Endothelial cell (in vitro differentiated cells): Measurements from ENCODE around the gene RNF26. TPM values are rescaled to one million over a fixed set of nuclear protein-coding genes. Genes with fewer than 3 reads are reported as not detected.

Experiments used
- DNase-seq: peaks from one replicate; pipeline ENCODE4 v3.0.0; 2021; ENCODE audit warnings: low spot score
- H3K27ac Mint-ChIP-seq: one replicate; pipeline ENCODE4 v1.8.0; 2021; ENCODE audit warnings: mixed read lengths, inconsistent platforms; ENCODE audit not compliant: unreplicated experiment
- H3K27me3 Mint-ChIP-seq: one replicate; pipeline ENCODE4 v1.8.0; 2021; ENCODE audit warnings: mild to moderate bottlenecking, moderate library complexity, mixed read lengths, inconsistent platforms; ENCODE audit not compliant: unreplicated experiment
- H3K36me3 Mint-ChIP-seq: one replicate; pipeline ENCODE4 v1.8.0; 2021; ENCODE audit warnings: mild to moderate bottlenecking, low read depth, mixed read lengths, inconsistent platforms; ENCODE audit not compliant: unreplicated experiment
- H3K4me1 Mint-ChIP-seq: one replicate; pipeline ENCODE4 v1.8.0; 2021; ENCODE audit warnings: mild to moderate bottlenecking, mixed read lengths, inconsistent platforms; ENCODE audit not compliant: unreplicated experiment
- H3K4me3 Mint-ChIP-seq: one replicate; pipeline ENCODE4 v1.8.0; 2021; ENCODE audit warnings: mild to moderate bottlenecking, mixed read lengths, inconsistent platforms; ENCODE audit not compliant: unreplicated experiment
- H3K9me3 Mint-ChIP-seq: one replicate; pipeline ENCODE4 v1.8.0; 2021; ENCODE audit warnings: mixed read lengths, inconsistent platforms; ENCODE audit not compliant: unreplicated experiment
- total RNA-seq: library from RNA; stranded (reverse); fragmentation: NEBNext Ultra II Directional; extraction: Animal tissue kit (Norgen Biotek cat#: 25700); gene quantifications from one replicate; pipeline ENCODE4 v1.2.1, GENCODE V29; 2021; ENCODE audit not compliant: unreplicated experiment
- TF ChIP-seq, protein P1 (sequence below): fragments of 200-600 bp; sonication (generic); IDR thresholded peaks from one replicate; pipeline ENCODE4 v1.5.0; 2021; ENCODE audit warnings: antibody characterized with exemption; ENCODE audit not compliant: unreplicated experiment

RNF26 gene
- total RNA-seq, 1 donor from 2014 or later: 31.5 TPM

GRCh38 chr11:119337581-119338317 lies 3.4 kb downstream of the RNF26 start:
- TF ChIP-seq, protein P1, sequence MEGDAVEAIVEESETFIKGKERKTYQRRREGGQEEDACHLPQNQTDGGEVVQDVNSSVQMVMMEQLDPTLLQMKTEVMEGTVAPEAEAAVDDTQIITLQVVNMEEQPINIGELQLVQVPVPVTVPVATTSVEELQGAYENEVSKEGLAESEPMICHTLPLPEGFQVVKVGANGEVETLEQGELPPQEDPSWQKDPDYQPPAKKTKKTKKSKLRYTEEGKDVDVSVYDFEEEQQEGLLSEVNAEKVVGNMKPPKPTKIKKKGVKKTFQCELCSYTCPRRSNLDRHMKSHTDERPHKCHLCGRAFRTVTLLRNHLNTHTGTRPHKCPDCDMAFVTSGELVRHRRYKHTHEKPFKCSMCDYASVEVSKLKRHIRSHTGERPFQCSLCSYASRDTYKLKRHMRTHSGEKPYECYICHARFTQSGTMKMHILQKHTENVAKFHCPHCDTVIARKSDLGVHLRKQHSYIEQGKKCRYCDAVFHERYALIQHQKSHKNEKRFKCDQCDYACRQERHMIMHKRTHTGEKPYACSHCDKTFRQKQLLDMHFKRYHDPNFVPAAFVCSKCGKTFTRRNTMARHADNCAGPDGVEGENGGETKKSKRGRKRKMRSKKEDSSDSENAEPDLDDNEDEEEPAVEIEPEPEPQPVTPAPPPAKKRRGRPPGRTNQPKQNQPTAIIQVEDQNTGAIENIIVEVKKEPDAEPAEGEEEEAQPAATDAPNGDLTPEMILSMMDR: no peak
- no peak overlapping the region for H3K4me3 Mint-ChIP-seq
- H3K36me3 Mint-ChIP-seq: no peaks in the 10 kb centered on the region
- no peaks in the 10 kb centered on the region for H3K9me3 Mint-ChIP-seq
- peaks cover 43% of the 10 kb centered on the region for H3K4me1 Mint-ChIP-seq
- H3K27me3 Mint-ChIP-seq: peaks cover 12% of the 10 kb centered on the region
- no peak overlapping the region for H3K27ac Mint-ChIP-seq
- DNase-seq: no peak

- Mint-ChIP-seq H3K9me3 (no peaks in the 10 kb centered on the region), H3K36me3 (no peaks in the 10 kb centered on the region), H3K4me1 (peaks cover 45% of the 10 kb centered on the region), H3K27ac (no peak overlapping the region), H3K27me3 (peaks cover 17% of the 10 kb centered on the region), H3K4me3 (no peak overlapping the region)
- peak; percentile 83 for DNase-seq
- TF ChIP-seq, protein P1: peak; percentile 89
Measured at GRCh38 chr11:119338318-119338890, 4.1 kb downstream of the RNF26 start.

- peaks cover 48% of the 10 kb centered on the region for H3K4me1 Mint-ChIP-seq
Measured at GRCh38 chr11:119338965-119339588, 4.8 kb downstream of the RNF26 start.

GRCh38 chr11:119339589-119340334 lies 5.4 kb downstream of the RNF26 start:
- TF ChIP-seq, protein P1: peak; percentile 99
- DNase-seq: peak; percentile 80
- Mint-ChIP-seq H3K9me3 (no peaks in the 10 kb centered on the region), H3K36me3 (no peaks in the 10 kb centered on the region), H3K27me3 (peaks cover 21% of the 10 kb centered on the region), H3K27ac (no peak overlapping the region), H3K4me3 (peak overlapping the region; percentile 37), H3K4me1 (peaks cover 46% of the 10 kb centered on the region)

More at GRCh38 chr11:119338965-119339588, 4.8 kb downstream of the RNF26 start:
- TF ChIP-seq, protein P1: no peak
- Mint-ChIP-seq H3K27ac (no peak overlapping the region), H3K9me3 (no peaks in the 10 kb centered on the region), H3K36me3 (no peaks in the 10 kb centered on the region), H3K4me3 (peak overlapping the region; percentile 37), H3K27me3 (peaks cover 19% of the 10 kb centered on the region)
- no peak for DNase-seq
